HepG2 (cell line): ENCODE results near the gene TOPBP1. TPM values are rescaled to one million over a fixed set of nuclear protein-coding genes. Genes with fewer than 3 reads are reported as not detected.

Source experiments
- EED ChIP-seq: sonication (generic); formaldehyde crosslinking; IDR thresholded peaks from 2 replicates; pipeline ENCODE4 v1.5.0; 2020; ENCODE audit warnings: mild to moderate bottlenecking, missing genetic modification reagents
- HDAC1 ChIP-seq: sonication (generic); formaldehyde crosslinking; IDR thresholded peaks from 2 replicates; pipeline ENCODE4 v1.5.1; 2020; ENCODE audit warnings: mild to moderate bottlenecking, missing genetic modification reagents
- JDP2 ChIP-seq: sonication (generic); formaldehyde crosslinking; IDR thresholded peaks from 2 replicates; pipeline ENCODE4 v1.8.1; 2022; ENCODE audit warnings: missing genetic modification reagents, borderline replicate concordance
- MXD4 ChIP-seq: IDR thresholded peaks from 2 replicates; pipeline ENCODE4 v1.6.1; 2016; ENCODE audit warnings: mild to moderate bottlenecking, missing biosample characterization, missing genetic modification reagents
- NCOA2 ChIP-seq: sonication (generic); formaldehyde crosslinking; IDR thresholded peaks from 2 replicates; pipeline ENCODE4 v1.8.0; 2022; ENCODE audit warnings: inconsistent platforms
- SCMH1 ChIP-seq: sonication (generic); formaldehyde crosslinking; IDR thresholded peaks from 2 replicates; pipeline ENCODE4 v1.9.0; 2021; ENCODE audit warnings: missing genetic modification reagents, mild to moderate bottlenecking, borderline replicate concordance
- TCF7L2 ChIP-seq: IDR thresholded peaks from 2 replicates; pipeline ENCODE4 v1.6.1; 2011; ENCODE audit warnings: mild to moderate bottlenecking, low read depth, low read length, moderate library complexity
- THAP11 ChIP-seq: IDR thresholded peaks from 2 replicates; pipeline ENCODE4 v1.6.1; 2016; ENCODE audit warnings: missing biosample characterization, missing genetic modification reagents
- ZBTB42 ChIP-seq: sonication (generic); formaldehyde crosslinking; IDR thresholded peaks from 2 replicates; pipeline ENCODE4 v1.5.0; 2020; ENCODE audit warnings: mild to moderate bottlenecking, missing genetic modification reagents
- ZFP36L2 ChIP-seq: sonication (generic); formaldehyde crosslinking; IDR thresholded peaks from 2 replicates; pipeline ENCODE4 v1.4.0; 2020; ENCODE audit warnings: missing genetic modification reagents
- polyA plus RNA-seq, 8 experiments: library from polyadenylated mRNA; depleted of rRNA in 3 of 8; stranded (reverse) in 7 of 8; unstranded in 1 of 8; fragments of >200 nt; fragmentation: Illumina TruSeq in 4 of 8; extraction: Trizol in 4 of 8; gene quantifications; 2 replicates each; pipeline versions ENCODE4 v1.2.1 to v1.2.3, GENCODE V29; 2011 to 2016; ENCODE audit warnings: low read depth in 4 of 8, missing spikeins in 1 of 8, mixed read lengths in 1 of 8; ENCODE audit not compliant: insufficient read depth in 1 of 8
- total RNA-seq, 5 experiments: library from RNA; depleted of rRNA; stranded (reverse); fragments of >200 nt; fragmentation: Illumina TruSeq; extraction: Trizol; gene quantifications; 2 replicates each; pipeline ENCODE4 v1.2.3, GENCODE V29; 2016; ENCODE audit warnings: low read depth in 1 of 5
- TF ChIP-seq, protein P1 (sequence below), 2 experiments: fragments of 450-650 bp in 1 of 2; sonication (generic) in 1 of 2; formaldehyde crosslinking in 1 of 2; IDR thresholded peaks; 2 replicates each; pipeline versions ENCODE4 v1.6.1 to v1.8.0; 2016 to 2022; ENCODE audit warnings: antibody characterized with exemption in 1 of 2, mild to moderate bottlenecking in 1 of 2, missing genetic modification reagents in 1 of 2
- TF ChIP-seq, protein P2 (sequence below): sonication (generic); formaldehyde crosslinking; IDR thresholded peaks from 2 replicates; pipeline ENCODE4 v1.4.0; 2020; ENCODE audit warnings: missing genetic modification reagents
- TF ChIP-seq, protein P3 (sequence below): sonication (generic); formaldehyde crosslinking; IDR thresholded peaks from 2 replicates; pipeline ENCODE4 v1.4.0; 2020; ENCODE audit warnings: missing genetic modification reagents, mild to moderate bottlenecking, borderline replicate concordance

The TOPBP1 gene
- total and polyA plus RNA-seq, 2 of the 13 experiments (the other 11 are each of a cell fraction or from before 2014, with no cell fraction given) = 24.3 to 42.9 TPM

DNA sequence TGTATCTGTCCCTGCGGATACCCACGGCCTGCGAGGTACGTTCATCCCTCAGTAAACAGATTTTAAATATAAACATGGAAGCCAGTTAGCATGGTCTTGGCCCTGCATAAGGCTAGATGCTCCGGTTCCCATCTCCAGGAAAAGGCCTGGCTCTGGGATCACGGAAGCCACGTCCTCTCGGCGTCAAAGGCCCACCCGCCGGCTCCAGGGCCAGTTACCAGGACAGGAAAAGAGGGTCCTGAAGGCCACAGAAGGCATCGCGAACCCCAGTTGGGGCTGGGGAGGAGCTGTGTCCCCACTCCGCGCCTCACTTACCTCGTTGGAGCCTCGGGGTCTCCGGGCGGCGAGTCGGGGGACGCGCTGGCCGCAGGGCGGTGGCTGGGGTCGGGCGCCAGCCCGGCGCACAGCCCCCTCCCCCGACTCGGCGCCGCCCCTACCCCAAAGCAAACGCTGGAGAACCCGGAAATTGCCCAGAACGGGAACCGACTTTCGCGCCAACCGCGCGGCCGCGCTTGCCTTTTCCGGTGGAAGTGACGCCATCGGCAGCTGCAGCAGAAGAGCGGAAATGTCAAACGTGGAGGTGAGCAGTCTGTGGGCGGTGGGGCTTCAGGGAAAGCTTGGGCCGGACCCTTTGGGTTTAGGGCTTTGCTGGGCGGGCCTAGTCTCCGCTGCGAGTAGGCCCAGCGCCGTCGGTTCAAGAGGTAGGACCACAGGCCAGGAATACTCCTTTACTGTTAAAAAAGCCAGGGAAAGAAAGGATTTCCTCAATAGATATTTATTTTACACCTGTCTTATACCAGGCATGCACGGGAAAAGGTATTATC lies at the start of gene TOPBP1 (continued):
- TF ChIP-seq MXD4 (CRISPR knock-in tag) (peak; percentile 82), ZBTB42 (CRISPR knock-in tag) (peak; percentile 61; the same call in 1 of the 2 replicates), EED (no peak; the same call in 1 of the 2 replicates), JDP2 (CRISPR knock-in tag) (peak; percentile 41; the same call in 1 of the 2 replicates), TCF7L2 (no peak), SCMH1 (CRISPR knock-in tag) (no peak), ZFP36L2 (CRISPR knock-in tag) (peak; percentile 5; the same call in 1 of the 2 replicates), HDAC1 (CRISPR knock-in tag) (peak; percentile 96), THAP11 (CRISPR knock-in tag) (peak; percentile 90), NCOA2 (CRISPR knock-in tag) (peak; percentile 34; the same call in 1 of the 2 replicates)
- TF ChIP-seq, protein P1, sequence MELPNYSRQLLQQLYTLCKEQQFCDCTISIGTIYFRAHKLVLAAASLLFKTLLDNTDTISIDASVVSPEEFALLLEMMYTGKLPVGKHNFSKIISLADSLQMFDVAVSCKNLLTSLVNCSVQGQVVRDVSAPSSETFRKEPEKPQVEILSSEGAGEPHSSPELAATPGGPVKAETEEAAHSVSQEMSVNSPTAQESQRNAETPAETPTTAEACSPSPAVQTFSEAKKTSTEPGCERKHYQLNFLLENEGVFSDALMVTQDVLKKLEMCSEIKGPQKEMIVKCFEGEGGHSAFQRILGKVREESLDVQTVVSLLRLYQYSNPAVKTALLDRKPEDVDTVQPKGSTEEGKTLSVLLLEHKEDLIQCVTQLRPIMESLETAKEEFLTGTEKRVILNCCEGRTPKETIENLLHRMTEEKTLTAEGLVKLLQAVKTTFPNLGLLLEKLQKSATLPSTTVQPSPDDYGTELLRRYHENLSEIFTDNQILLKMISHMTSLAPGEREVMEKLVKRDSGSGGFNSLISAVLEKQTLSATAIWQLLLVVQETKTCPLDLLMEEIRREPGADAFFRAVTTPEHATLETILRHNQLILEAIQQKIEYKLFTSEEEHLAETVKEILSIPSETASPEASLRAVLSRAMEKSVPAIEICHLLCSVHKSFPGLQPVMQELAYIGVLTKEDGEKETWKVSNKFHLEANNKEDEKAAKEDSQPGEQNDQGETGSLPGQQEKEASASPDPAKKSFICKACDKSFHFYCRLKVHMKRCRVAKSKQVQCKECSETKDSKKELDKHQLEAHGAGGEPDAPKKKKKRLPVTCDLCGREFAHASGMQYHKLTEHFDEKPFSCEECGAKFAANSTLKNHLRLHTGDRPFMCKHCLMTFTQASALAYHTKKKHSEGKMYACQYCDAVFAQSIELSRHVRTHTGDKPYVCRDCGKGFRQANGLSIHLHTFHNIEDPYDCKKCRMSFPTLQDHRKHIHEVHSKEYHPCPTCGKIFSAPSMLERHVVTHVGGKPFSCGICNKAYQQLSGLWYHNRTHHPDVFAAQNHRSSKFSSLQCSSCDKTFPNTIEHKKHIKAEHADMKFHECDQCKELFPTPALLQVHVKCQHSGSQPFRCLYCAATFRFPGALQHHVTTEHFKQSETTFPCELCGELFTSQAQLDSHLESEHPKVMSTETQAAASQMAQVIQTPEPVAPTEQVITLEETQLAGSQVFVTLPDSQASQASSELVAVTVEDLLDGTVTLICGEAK (IDR thresholded peaks at IDR 0.05) = peak; percentile 36; the same call in 1 of the 2 replicates
- TF ChIP-seq, protein P1 (CRISPR knock-in tag; IDR thresholded peaks at IDR 0.05) = no peak
- TF ChIP-seq, protein P2, sequence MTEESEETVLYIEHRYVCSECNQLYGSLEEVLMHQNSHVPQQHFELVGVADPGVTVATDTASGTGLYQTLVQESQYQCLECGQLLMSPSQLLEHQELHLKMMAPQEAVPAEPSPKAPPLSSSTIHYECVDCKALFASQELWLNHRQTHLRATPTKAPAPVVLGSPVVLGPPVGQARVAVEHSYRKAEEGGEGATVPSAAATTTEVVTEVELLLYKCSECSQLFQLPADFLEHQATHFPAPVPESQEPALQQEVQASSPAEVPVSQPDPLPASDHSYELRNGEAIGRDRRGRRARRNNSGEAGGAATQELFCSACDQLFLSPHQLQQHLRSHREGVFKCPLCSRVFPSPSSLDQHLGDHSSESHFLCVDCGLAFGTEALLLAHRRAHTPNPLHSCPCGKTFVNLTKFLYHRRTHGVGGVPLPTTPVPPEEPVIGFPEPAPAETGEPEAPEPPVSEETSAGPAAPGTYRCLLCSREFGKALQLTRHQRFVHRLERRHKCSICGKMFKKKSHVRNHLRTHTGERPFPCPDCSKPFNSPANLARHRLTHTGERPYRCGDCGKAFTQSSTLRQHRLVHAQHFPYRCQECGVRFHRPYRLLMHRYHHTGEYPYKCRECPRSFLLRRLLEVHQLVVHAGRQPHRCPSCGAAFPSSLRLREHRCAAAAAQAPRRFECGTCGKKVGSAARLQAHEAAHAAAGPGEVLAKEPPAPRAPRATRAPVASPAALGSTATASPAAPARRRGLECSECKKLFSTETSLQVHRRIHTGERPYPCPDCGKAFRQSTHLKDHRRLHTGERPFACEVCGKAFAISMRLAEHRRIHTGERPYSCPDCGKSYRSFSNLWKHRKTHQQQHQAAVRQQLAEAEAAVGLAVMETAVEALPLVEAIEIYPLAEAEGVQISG (CRISPR knock-in tag) = peak; percentile 86
- TF ChIP-seq, protein P3, sequence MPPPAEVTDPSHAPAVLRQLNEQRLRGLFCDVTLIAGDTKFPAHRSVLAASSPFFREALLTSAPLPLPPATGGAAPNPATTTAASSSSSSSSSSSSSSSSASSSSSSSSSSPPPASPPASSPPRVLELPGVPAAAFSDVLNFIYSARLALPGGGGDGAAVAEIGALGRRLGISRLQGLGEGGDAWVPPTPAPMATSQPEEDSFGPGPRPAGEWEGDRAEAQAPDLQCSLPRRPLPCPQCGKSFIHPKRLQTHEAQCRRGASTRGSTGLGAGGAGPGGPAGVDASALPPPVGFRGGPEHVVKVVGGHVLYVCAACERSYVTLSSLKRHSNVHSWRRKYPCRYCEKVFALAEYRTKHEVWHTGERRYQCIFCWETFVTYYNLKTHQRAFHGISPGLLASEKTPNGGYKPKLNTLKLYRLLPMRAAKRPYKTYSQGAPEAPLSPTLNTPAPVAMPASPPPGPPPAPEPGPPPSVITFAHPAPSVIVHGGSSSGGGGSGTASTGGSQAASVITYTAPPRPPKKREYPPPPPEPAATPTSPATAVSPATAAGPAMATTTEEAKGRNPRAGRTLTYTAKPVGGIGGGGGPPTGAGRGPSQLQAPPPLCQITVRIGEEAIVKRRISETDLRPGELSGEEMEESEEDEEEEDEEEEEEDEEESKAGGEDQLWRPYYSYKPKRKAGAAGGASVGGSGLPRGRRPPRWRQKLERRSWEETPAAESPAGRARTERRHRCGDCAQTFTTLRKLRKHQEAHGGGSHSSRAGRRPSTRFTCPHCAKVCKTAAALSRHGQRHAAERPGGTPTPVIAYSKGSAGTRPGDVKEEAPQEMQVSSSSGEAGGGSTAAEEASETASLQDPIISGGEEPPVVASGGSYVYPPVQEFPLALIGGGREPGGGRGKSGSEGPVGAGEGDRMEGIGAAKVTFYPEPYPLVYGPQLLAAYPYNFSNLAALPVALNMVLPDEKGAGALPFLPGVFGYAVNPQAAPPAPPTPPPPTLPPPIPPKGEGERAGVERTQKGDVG (CRISPR knock-in tag) = no peak
